DMS153 treated with DMSO at 0.1 percent for 48 hours (cell line): ENCODE data around the gene BIRC2.
"Not testable (repeated sequence)": the region's sequence is repeated elsewhere in the genome, so short reads cannot be mapped to it uniquely, and the experiment has no call there.

ENCODE experiments used
- DNase-seq: peaks from one replicate; lab custom pipeline; 2025; ENCODE audit not compliant: unreplicated experiment; lab: John Stamatoyannopoulos, UW

The BIRC2 gene

GRCh38 chr11:102322560-102322959 lies 24.5 kb upstream of the BIRC2 start:
- DNase-seq = no peak

- no peak for DNase-seq
Observed at GRCh38 chr11:102323542-102324251, 23.3 kb upstream of the BIRC2 start.

- no peak for DNase-seq
Observed at GRCh38 chr11:102325088-102325487, 21.9 kb upstream of the BIRC2 start.

GRCh38 chr11:102328748-102329147 lies 18.3 kb upstream of the BIRC2 start:
- DNase-seq = no peak

- no peak for DNase-seq
Observed at GRCh38 chr11:102330231-102330630, 16.8 kb upstream of the BIRC2 start.

- DNase-seq = no peak
Observed at GRCh38 chr11:102331341-102331740, 15.7 kb upstream of the BIRC2 start.

- no peak for DNase-seq
Observed at GRCh38 chr11:102332611-102332994, 14.4 kb upstream of the BIRC2 start.

- no peak for DNase-seq
Observed at GRCh38 chr11:102338479-102339010, 8.5 kb upstream of the BIRC2 start.

- not testable (repeated sequence) for DNase-seq
Observed at GRCh38 chr11:102341311-102341710, 5.7 kb upstream of the BIRC2 start.

- DNase-seq = peak; percentile 67
Observed at GRCh38 chr11:102341844-102342318, 5.1 kb upstream of the BIRC2 start.

- DNase-seq = no peak
Observed at GRCh38 chr11:102343809-102344208, 3.2 kb upstream of the BIRC2 start.

- no peak for DNase-seq
Observed at GRCh38 chr11:102345904-102346303, 1.1 kb upstream of the BIRC2 start.

GRCh38 chr11:102346456-102346747 lies 612 bp upstream of the BIRC2 start:
- no peak for DNase-seq

- no peak for DNase-seq
Observed at GRCh38 chr11:102347462-102348370, 702 bp downstream of the BIRC2 start.

- no peak for DNase-seq
Observed at GRCh38 chr11:102357116-102357515, 10.1 kb downstream of the BIRC2 start.

GRCh38 chr11:102359372-102359771 lies 12.4 kb downstream of the BIRC2 start:
- DNase-seq = no peak

- DNase-seq = no peak
Observed at GRCh38 chr11:102360681-102361080, 13.7 kb downstream of the BIRC2 start.

GRCh38 chr11:102361086-102362031 lies 14.3 kb downstream of the BIRC2 start:
- DNase-seq = no peak

- DNase-seq = no peak
Observed at GRCh38 chr11:102364991-102365390, 18.0 kb downstream of the BIRC2 start.

GRCh38 chr11:102367364-102367763 lies 20.4 kb downstream of the BIRC2 start:
- DNase-seq = peak; percentile 3

GRCh38 chr11:102368472-102368871 lies 21.5 kb downstream of the BIRC2 start:
- DNase-seq = no peak
